OCI-LY1 (cell line): Measurements from ENCODE around the gene YIPF3.
"Not testable (repeated sequence)": the region's sequence is repeated elsewhere in the genome, so short reads cannot be mapped to it uniquely, and the experiment has no call there.

Source experiments
- H2AFZ ChIP-seq: fragments of 200-600 bp; sonication (generic), shearing (Covaris generic); 2 replicates; pipeline ENCODE4 v1.6.0; 2014; ENCODE audit warnings: antibody characterized with exemption, mild to moderate bottlenecking, low read length
- H3F3A ChIP-seq: fragments of 200-600 bp; sonication (generic), shearing (Covaris generic); 2 replicates; pipeline ENCODE4 v1.6.0; 2014; ENCODE audit warnings: mild to moderate bottlenecking, antibody characterized with exemption, low read length, moderate library complexity; ENCODE audit not compliant: insufficient read depth
- H3K27ac ChIP-seq: fragments of 200-600 bp; sonication (generic); 2 replicates; pipeline ENCODE4 v1.5.1; 2014; ENCODE audit warnings: low read length, mixed run types, mild to moderate bottlenecking, low read depth; ENCODE audit not compliant: poor library complexity, severe bottlenecking
- H3K27me3 ChIP-seq: fragments of 200-600 bp; sonication (generic); 2 replicates; pipeline ENCODE4 v1.6.0; 2014; ENCODE audit warnings: antibody characterized with exemption, mild to moderate bottlenecking, low read length, moderate library complexity; ENCODE audit not compliant: insufficient read depth
- H3K36me3 ChIP-seq: fragments of 200-600 bp; sonication (generic); 2 replicates; pipeline ENCODE4 v1.6.1; 2014; ENCODE audit warnings: mild to moderate bottlenecking, antibody characterized with exemption, low read length, moderate library complexity, mixed read lengths; ENCODE audit not compliant: insufficient read depth
- H3K4me1 ChIP-seq: fragments of 200-600 bp; sonication (generic); 2 replicates; pipeline ENCODE4 v1.5.1; 2014; ENCODE audit warnings: mild to moderate bottlenecking, low read length, moderate library complexity; ENCODE audit not compliant: insufficient read depth, severe bottlenecking
- H3K4me2 ChIP-seq: fragments of 200-600 bp; sonication (generic), shearing (Covaris generic); 2 replicates; pipeline ENCODE4 v1.6.1; 2014; ENCODE audit warnings: low read length
- H3K4me3 ChIP-seq: fragments of 200-600 bp; sonication (generic); 2 replicates; pipeline ENCODE4 v1.5.1; 2014; ENCODE audit warnings: low read length, low read depth, mild to moderate bottlenecking, mixed read lengths; ENCODE audit not compliant: poor library complexity, severe bottlenecking
- H3K79me2 ChIP-seq: fragments of 200-600 bp; shearing (Covaris generic); 2 replicates; pipeline ENCODE4 v1.6.1; 2016; ENCODE audit warnings: mixed run types, low read length, mixed read lengths; ENCODE audit not compliant: insufficient read depth
- H3K9ac ChIP-seq: fragments of 200-600 bp; sonication (generic), shearing (Covaris generic); 2 replicates; pipeline ENCODE4 v1.6.1; 2014; ENCODE audit warnings: mild to moderate bottlenecking, low read length, mixed read lengths
- H3K9me2 ChIP-seq: fragments of 200-600 bp; sonication (generic), shearing (Covaris generic); 2 replicates; pipeline ENCODE4 v1.6.1; 2014; ENCODE audit warnings: low read depth, mild to moderate bottlenecking, low read length, mixed read lengths
- H3K9me3 ChIP-seq: fragments of 200-600 bp; shearing (Covaris generic); 2 replicates; pipeline ENCODE4 v1.6.1; 2014; ENCODE audit warnings: low read length, mixed read lengths
- H4K20me1 ChIP-seq: fragments of 200-600 bp; sonication (generic), shearing (Covaris generic); 2 replicates; pipeline ENCODE4 v1.6.0; 2016; ENCODE audit warnings: mild to moderate bottlenecking, low read length; ENCODE audit not compliant: insufficient read depth
- EZH2 ChIP-seq: fragments of 200-600 bp; sonication (generic), shearing (Covaris generic); IDR thresholded peaks from 2 replicates; pipeline ENCODE4 v1.8.0; 2017; ENCODE audit warnings: borderline replicate concordance, mixed run types, mild to moderate bottlenecking, antibody characterized with exemption, low read length, moderate library complexity, mixed read lengths
- TF ChIP-seq, protein P1 (sequence below): fragments of 200-600 bp; sonication (generic), shearing (Covaris generic); IDR thresholded peaks from 2 replicates; pipeline ENCODE4 v1.5.1; 2017; ENCODE audit warnings: mild to moderate bottlenecking, antibody characterized with exemption, low read length, moderate library complexity, mixed read lengths

YIPF3 gene

DNA sequence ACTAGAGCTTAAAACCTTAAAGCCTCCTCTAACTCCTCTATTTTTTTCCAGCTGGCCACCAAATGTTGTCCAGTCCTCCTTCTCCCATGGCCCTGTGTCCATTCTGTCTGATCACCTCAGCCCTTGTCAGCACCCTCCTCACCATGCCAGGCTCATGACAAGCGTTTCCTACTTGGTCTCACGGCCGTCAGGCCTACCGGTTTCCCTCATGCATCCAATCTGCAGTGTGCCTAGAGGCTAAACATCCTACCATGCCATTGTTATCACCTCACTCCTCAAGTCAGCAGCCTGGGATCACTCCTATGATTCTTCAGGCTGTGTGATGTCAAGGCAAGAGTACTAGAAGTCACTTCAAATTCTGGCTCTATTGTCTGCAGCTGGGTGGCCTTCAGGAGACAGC, 49.0 kb downstream of the YIPF3 start:
- no peaks in the 10 kb centered on the region for H3K79me2 ChIP-seq
- no peaks in the 10 kb centered on the region for H3K9me3 ChIP-seq
- no peak overlapping the region for H3K27ac ChIP-seq
- TF ChIP-seq EZH2: no peak
- TF ChIP-seq, protein P1, sequence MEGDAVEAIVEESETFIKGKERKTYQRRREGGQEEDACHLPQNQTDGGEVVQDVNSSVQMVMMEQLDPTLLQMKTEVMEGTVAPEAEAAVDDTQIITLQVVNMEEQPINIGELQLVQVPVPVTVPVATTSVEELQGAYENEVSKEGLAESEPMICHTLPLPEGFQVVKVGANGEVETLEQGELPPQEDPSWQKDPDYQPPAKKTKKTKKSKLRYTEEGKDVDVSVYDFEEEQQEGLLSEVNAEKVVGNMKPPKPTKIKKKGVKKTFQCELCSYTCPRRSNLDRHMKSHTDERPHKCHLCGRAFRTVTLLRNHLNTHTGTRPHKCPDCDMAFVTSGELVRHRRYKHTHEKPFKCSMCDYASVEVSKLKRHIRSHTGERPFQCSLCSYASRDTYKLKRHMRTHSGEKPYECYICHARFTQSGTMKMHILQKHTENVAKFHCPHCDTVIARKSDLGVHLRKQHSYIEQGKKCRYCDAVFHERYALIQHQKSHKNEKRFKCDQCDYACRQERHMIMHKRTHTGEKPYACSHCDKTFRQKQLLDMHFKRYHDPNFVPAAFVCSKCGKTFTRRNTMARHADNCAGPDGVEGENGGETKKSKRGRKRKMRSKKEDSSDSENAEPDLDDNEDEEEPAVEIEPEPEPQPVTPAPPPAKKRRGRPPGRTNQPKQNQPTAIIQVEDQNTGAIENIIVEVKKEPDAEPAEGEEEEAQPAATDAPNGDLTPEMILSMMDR: no peak
- no peaks in the 10 kb centered on the region for H3K4me1 ChIP-seq
- H3K4me3 ChIP-seq: no peak overlapping the region
- H3K9me2 ChIP-seq: no peaks in the 10 kb centered on the region
- no peaks in the 10 kb centered on the region for H3K27me3 ChIP-seq
- no peaks in the 10 kb centered on the region for H4K20me1 ChIP-seq
- H3F3A ChIP-seq: no peaks in the 10 kb centered on the region
- no peaks in the 10 kb centered on the region for H3K36me3 ChIP-seq
- H3K9ac ChIP-seq: no peak overlapping the region
- H2AFZ ChIP-seq: no peak overlapping the region
- no peak overlapping the region for H3K4me2 ChIP-seq

DNA sequence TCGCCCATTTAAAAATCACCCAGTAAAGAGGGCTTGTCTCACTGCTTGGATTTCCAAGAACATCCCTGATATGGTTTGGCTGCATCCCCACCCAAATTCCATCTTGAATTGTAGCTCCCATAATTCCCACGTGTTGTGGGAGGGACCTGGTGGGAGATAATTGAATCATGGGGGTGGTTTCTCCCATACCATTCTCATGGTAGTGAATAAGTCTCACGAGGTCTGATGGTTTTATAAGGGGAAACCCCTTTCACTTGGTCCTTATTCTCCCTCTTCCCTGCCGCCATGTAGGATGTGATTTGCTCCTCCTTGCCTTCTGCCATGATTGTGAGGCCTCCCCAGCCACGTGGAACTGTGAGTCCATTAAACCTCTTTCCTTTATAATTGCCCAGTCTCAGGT, 49.5 kb downstream of the YIPF3 start:
- not testable (repeated sequence) for H3K27ac ChIP-seq, H3K9me3 ChIP-seq, H3K9me2 ChIP-seq, H3K36me3 ChIP-seq, H3K79me2 ChIP-seq, H4K20me1 ChIP-seq, H3K4me1 ChIP-seq, H3F3A ChIP-seq, H3K9ac ChIP-seq, H2AFZ ChIP-seq, H3K4me2 ChIP-seq, H3K27me3 ChIP-seq, H3K4me3 ChIP-seq

DNA sequence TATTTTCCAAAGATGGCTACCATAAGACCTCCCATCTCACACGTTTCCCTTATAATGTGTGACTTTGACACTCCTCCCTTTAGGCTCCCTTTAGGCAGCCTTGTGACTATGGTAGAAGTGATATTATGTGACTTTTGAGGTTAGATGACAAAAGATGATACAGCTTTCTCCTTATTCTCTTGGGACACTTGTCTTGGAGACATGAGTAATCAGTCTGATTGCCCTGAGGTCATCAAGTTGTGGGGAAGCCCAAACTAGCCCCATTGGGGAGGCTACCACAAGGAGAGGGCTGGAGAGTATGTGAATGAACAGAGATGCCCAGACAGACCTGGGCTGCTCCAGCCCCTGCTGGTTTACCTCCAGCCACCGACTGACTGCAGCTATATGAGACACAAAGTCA, 50.8 kb downstream of the YIPF3 start:
- Histone ChIP-seq H3K4me2 (no peak overlapping the region), H4K20me1 (no peaks in the 10 kb centered on the region)
- TF ChIP-seq, protein P1: no peak
- TF ChIP-seq EZH2: no peak

DNA sequence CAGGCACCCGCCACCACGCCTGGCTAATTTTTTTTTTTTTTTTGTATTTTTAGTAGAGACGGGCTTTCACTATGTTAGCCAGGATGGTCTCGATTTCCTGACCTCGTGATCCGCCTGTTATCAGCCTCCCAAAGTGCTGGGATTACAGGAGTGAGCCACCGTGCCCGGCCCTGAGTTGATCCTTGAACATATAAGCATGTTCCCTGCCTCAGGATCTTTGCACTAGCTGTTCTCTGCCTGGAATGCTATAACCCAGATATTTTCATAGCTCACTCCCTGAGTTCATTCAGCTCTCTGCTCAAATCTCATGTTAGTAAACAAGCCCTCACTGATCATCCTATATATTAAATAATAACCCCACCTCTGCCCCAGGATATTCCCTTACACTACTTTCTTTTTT, 52.4 kb downstream of the YIPF3 start:
- H3K4me2 ChIP-seq: no peak overlapping the region
- no peak overlapping the region for H2AFZ ChIP-seq
- no peaks in the 10 kb centered on the region for H4K20me1 ChIP-seq
- H3K9me3 ChIP-seq: no peaks in the 10 kb centered on the region
- no peaks in the 10 kb centered on the region for H3K9me2 ChIP-seq
- no peak overlapping the region for H3K9ac ChIP-seq
- no peak overlapping the region for H3K4me3 ChIP-seq
- H3F3A ChIP-seq: no peaks in the 10 kb centered on the region
- H3K27ac ChIP-seq: no peak overlapping the region
- no peaks in the 10 kb centered on the region for H3K27me3 ChIP-seq
- H3K79me2 ChIP-seq: no peaks in the 10 kb centered on the region
- H3K4me1 ChIP-seq: no peaks in the 10 kb centered on the region
- TF ChIP-seq EZH2: no peak
- TF ChIP-seq, protein P1: no peak
- H3K36me3 ChIP-seq: no peaks in the 10 kb centered on the region

More for the DNA sequence above, 50.8 kb downstream of the YIPF3 start:
- H2AFZ ChIP-seq: no peak overlapping the region
- H3F3A ChIP-seq: no peaks in the 10 kb centered on the region
- H3K36me3 ChIP-seq: no peaks in the 10 kb centered on the region
- H3K27me3 ChIP-seq: no peaks in the 10 kb centered on the region
- no peak overlapping the region for H3K9ac ChIP-seq
- H3K27ac ChIP-seq: no peak overlapping the region
- no peaks in the 10 kb centered on the region for H3K79me2 ChIP-seq
- H3K4me1 ChIP-seq: no peaks in the 10 kb centered on the region
- no peaks in the 10 kb centered on the region for H3K9me3 ChIP-seq
- no peak overlapping the region for H3K4me3 ChIP-seq
- H3K9me2 ChIP-seq: no peaks in the 10 kb centered on the region
